Raji (cell line): ENCODE data around the gene KIF19.

Experiments used
- POLR2A ChIP-seq: IDR thresholded peaks from 2 replicates; pipeline ENCODE4 v1.6.1; 2011; ENCODE audit warnings: low read depth, low read length, control low read depth; ENCODE audit not compliant: insufficient read depth

The KIF19 gene

DNA sequence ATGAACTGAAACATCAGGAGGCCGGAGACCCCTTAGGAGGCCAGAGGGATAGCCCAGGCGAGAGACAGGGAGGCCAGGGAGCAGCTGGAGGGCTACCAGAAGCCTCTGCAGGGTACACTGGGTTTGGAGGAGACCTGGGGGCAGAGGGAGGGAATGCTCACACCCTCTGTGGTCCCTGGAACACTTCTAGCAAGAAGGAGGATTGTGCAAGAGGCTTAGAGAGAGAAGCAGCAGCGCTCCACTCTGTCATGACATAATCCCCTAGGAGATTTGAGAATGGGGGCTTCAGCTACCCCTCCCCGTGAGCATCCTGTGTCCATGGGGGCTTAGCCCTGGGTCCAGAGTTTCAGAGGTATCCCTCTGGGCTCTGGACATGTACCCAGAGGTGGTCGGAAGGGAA, 57.1 kb downstream of the KIF19 start:
- TF ChIP-seq POLR2A = no peak

DNA sequence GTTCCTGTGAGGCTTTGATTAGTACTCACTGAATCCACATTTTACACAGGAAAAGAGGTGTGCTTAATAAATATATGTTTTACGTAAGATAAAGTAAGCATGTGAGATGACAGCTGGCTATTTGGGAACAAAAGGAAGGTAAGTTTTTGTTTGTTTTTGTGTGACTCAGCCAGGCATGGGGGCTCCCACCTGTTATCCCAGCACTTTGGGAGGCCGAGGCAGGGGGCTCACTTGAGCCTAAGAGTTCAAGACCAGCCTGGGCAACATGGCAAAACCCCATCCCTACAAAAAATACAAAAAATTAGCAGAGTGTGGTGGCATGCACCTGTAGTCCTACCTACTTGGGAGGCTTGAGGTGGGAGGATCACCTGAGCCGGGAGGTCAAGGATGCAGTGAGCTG, 59.2 kb downstream of the KIF19 start:
- no peak for TF ChIP-seq POLR2A

DNA sequence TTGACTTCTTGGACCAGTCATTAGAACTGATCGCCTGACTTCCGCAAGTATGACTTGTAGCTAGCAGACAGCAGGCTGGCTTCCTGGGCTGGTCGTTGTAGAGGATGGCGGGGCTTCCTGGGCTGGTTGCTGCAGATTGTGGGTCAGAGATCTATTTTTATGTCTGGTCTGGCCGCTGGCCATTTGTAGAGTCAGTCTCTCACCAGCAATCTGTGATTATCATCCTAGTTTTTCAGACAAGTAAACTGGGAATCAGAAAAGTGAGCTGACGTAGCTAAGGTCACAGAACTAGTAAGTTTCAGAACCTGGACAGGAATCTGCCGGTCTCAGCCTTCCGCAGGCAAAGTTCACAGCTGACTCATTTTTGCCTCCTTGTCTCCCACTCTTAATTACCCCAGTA, 60.4 kb downstream of the KIF19 start:
- TF ChIP-seq POLR2A = no peak

DNA sequence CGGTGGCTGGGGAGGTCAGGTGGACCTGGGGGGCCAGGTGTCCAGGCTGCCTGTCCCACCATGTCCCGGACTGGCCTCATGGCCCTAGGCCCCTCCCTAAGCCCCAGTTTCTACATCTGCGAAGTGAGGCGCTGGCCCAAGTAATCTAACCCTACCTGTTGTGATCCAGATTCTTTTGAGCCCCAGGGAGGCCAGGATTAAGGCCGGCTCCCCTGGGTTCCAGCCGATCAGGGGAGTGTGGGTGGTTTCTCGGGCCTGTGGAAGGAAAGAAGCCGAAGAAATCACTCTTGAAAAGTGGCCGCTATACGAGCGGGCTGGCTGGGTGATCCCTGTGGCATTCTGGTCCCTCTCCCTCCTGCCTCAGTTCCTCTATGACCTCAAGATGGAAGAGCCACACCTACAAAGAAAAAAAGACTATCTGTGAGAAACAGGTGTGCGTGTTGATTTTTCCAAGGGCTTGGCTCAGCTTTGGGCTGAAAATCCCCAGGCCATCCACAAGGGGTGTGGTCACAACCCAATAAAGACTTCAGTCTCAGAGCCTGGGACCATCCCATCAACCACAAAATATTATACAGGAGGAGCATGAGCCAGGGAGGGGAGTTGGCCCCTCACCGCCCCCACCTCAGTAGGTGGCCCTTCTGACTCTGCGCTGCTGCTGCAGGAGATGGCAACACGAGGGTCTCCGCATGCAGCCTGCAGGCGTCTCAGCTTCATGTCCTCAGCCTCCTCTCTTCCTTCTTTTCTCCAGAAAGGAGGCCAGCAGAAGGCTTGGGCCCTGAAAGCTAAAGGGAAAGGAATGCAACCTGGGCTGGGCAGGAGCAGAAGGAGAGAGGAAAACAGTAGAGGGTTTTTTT, 61.6 kb downstream of the KIF19 start:
- TF ChIP-seq POLR2A = no peak

DNA sequence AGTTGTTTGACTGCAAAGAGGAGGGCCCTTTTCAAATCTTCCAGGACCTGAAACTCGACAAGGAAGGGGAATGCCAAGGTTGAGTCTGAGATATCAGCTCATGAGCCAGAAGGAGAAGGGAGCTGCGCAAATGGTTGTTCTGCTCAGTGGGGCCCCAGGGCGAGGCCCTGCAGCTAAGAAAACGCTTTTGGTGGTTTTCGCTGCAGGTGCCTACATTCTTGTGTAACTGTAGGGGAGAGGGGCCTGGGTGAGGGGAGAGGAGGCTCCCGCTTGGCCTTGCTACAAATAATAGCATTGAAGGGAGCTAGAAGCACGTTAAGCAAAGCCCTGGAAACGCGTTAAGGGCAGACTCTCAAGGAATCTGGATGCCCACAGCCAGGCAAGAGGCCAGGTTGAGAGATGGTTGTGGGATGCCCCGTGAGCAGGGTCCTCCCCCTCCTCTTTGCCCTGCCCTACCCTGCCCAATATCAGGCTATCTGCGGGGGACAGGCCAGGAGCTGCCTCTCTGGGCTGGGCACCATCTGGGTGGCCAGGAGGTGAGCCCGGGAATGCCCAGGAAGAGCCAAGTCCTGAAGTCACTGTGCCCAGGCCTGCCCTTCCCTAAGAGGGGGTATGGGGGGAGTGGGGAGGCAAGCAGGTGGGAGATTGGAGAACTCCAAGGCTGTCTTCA, 63.2 kb downstream of the KIF19 start:
- no peak for TF ChIP-seq POLR2A

DNA sequence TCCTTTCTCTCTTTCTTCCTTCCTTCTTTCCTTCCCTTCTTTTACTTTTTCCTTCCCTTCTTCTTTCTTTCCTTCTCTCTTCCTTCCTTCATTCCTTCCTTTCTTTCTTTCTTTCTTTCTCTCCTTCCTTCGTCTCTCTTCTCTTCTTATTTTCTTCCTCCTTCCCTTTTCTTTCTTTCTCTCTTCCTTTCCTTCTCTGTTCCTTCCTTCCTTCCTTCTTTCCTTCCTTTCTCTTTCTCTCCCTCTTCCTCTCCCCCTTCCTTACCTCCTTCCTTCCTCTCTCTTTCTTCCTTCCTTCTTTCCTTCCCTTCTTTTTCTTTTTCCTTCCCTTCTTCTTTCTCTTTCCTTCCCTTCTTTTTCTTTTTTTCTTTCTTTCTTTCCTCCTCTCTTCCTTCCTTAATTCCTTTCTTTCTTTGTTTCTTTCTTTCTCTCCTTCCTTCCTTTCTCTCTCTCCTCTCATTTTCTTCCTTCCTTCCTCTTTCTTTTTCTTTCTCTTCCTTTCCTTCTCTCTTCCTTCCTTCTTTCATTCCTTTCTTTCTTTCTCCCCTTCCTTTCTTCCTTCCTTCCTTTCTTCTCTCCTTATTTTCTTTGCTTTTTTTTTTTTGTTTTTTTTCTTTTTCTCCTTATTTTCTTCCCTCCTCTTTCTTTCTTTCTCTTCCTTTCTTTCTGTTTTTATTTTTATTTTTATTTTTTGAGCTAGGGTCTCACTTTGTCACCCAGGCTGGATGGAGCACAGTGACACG, 64.1 kb downstream of the KIF19 start:
- no peak for TF ChIP-seq POLR2A

DNA sequence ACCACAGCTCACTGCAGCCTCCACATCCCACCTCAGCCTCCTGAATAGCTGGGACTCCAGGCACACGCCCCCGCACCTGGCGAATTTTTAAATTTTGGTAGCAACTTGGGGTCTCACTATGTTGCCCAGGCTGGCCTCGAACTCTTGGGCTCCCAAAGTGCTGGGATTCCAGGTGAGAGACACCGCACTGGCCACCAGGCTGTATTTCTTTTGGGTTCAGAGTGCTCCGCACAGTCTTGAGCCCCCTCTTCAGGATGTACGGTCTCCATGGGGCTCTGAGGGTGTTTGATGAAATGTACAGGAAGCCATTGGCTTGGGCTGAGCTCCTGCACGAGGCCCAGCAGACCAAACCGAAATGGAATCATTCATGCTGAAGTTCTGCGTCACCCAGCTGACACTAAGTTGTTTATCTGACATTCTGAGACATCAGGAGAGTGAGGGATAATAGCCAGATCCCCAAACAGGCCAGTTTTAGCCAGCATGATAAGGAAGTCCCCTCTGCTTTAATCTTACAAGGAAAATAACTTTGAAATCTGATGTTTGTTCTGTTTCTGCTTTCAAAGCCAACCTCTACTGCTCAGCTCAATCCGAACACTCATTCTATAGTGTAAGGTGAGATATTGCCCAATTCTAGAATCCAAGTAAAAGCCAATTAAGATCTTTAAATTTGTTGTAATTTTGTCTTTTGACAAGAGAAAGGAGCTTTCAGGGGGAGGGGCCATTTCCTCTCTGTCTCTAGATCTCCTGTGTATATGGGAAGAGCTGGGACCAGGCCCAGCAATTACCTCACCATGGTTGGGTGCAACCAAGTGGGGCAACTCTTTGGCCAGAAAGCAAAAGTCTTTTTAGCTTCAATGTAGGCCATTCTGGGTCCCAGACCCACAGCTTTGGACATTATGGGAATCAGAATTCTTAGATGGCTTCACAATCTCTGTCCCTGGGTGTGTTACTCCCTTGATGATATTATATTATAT, 64.9 kb downstream of the KIF19 start:
- no peak for TF ChIP-seq POLR2A

DNA sequence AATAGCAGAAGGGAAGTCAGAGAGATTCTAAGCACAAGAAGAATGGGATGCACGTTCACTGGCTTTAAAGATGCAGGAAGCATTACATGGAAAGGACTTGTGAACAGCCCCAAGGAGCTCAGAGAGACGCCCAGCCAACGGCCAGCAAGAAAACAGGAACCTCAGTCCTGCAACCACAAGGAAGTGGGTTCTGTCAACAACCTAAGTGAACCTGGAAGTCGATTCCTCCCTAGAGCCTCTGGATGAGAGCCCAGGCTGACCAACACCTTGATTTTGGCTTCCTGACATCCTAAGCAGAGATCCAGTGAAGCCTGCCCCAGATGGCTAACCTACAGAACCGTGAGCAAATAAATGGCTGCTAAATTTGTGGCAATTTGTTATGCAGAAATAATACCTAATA, 65.7 kb downstream of the KIF19 start:
- no peak for TF ChIP-seq POLR2A

DNA sequence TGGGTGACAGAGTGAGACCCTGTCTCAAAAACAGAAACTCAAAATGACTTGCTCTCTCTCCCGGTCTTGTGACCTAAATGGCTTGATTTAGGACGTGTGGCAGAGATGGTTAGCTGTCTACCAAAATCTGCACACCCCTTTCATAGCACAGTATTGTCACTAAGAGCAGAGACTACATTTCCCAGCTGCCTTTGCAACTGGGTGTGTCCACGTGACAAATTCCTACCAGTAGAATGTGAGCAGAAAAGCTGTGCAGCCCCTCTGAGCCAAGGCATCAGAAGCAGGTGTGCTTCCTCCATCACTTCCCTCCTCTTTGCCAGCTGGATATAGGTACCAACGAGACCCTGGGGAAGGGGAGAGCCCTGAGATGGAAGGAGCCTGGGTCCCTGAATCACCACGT, 66.8 kb downstream of the KIF19 start:
- TF ChIP-seq POLR2A = no peak

DNA sequence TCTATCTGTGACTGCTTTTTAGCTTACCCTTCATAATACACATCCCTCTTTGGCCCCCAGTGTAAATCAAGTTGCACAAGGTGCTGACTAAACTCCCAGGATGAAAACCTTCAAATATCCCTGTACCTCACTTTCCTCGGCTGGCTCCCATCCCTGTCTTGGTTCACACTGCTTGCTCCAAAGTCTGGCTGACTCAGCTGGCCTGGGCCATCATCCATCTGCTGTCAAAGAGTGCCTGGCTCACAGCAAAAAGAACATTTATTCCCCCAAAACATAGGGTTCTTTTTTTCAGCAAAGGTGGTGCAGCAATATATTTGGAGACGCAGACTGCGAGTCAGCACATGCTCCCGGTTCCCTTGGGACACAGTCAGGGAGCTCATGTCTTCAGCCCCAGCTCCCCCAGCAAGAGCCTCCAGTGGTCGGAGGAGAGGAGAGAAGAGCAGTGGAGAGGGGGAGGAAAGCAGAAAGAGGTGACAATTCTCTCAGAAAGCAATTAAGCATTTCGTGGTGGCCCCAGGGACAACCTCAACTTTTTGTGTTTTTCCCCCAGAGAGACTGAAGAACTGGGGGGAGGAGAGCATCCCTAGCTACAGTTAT, 67.4 kb downstream of the KIF19 start:
- TF ChIP-seq POLR2A = no peak

DNA sequence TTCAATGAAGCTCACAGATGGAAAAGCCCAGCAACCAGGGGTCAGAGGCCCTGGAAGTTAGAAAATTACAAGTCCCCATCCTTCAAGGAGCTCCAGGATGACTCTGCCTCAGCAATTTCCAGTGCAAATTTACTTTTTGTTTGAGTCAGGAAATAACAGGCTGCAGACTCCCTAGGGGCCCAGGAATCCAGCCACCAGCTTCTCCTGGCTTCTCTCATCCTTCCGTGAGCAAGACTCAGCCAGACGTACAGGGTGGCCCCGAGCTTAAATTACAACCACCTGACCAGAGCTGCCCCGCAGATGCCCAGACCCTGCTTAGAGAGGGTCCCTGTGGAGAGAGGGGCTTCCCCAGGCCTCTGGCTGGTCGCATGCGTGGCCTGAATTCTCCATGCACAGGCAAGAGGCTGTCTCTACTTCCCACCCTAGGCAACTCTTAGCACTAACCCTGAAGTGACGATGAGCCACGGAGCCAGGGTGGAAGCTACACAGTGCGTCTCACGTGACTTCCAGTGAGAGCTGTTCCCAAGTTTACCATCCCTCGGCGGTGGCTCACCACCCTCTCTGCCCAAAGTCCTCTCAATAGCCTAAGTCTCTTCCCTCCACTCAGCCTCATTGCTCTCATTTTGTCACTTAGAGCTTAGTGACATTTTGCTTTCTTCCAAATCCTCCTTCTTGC, 68.4 kb downstream of the KIF19 start:
- TF ChIP-seq POLR2A = no peak

DNA sequence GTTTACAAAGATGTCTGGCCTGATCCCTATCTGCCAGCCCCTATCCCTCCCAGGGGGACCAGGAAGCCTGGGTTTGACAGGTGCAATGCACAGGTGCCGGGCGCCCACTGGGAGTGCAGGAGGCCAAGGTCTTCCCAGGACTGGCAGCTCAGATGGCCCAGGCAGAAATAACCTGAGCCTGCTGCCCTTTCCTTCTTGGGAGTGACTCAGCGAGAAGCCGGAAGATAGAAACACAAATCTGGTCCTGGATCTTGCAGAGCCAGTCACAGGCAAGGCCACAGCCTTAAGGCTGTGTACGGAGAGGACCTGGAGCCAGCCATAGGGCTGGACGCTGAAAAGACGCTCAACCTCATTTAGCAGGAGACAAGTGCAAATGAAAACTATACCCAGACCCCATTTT, 69.0 kb downstream of the KIF19 start:
- no peak for TF ChIP-seq POLR2A

DNA sequence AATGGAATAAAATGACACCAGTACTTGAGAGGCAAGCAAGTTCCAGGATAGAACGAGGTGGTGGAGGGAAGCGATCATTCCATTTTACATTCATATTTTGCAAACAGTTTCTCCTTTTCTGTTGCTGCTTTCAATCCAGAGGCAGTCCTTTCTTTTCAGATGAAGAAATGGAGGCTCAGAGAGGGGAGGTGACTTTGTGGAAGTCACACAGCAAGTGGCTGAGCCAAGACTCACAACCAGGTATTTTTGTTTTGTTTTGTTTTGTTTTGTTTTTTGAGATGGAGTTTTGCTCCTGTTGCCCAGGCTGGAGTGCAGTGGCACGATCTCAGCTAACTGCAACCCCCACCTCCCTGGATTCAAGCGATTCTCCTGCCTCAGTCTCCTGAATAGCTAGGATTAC, 70.5 kb downstream of the KIF19 start:
- TF ChIP-seq POLR2A = no peak

DNA sequence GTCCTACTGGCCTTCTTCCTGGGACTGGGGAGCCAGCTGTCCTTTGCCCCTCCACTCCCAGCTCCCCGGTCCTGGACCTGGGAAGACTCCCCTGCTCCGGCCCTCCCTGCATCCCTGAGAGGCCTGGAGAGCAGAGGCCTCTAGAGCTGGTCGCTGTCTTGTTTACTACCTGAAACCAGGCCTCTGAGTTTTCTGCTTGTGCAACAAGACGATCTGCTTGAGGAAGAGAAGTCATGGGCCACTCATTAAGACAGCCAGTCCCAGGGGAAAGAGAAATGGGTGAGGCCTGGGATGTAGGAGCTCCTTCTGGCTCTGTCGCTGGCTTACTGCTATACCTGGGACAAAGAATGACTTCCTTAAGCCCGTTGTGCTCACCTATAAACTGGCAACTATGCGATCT, 76.0 kb downstream of the KIF19 start:
- no peak for TF ChIP-seq POLR2A
